ENCODE results near the gene GBA2. TPM values are rescaled to one million over a fixed set of nuclear protein-coding genes. Genes with fewer than 3 reads are reported as not detected.
A peak's percentile ranks its signal among the peaks of the same experiment; 100 is the strongest.

Gene GBA2
- total and polyA plus RNA-seq, 11 donors, result 52.1 to 96.2 (median 65.5) TPM

GRCh38 chr9:35716230-35716629 lies 32.8 kb downstream of the GBA2 start:
- TF ChIP-seq CTCF (IDR thresholded peaks at IDR 0.05), result no peak
- TF ChIP-seq POLR2A (IDR thresholded peaks at IDR 0.05), result no peak
- 87 to 92% (median 88%) methylated on average over 4 of the region's 4 CpGs for WGBS, 4 donors
- peak in 2 of 4 donors; percentile 3 to 10 for ATAC-seq
- no peak overlapping the region for H3K27ac ChIP-seq
- peaks cover 19 to 100% (median 100%) of the 10 kb centered on the region in 9 donors for H3K36me3 ChIP-seq
- no peaks in the 10 kb centered on the region for H3K9me3 ChIP-seq
- H3K27me3 ChIP-seq, result no peaks in the 10 kb centered on the region
- intact Hi-C loops (cut with DNase I), result loop anchor here in 1 of 10 donors (1.0 kb wide), 1 partner anchor 15 kb away; no protein-coding TSS in a partner anchor
- peaks cover 0 to 3% (median 0%) of the 10 kb centered on the region in 12 donors for H3K4me1 ChIP-seq
- no peak for DNase-seq
- no peak overlapping the region for H3K4me3 ChIP-seq

GRCh38 chr9:35714579-35715252 lies 34.3 kb downstream of the GBA2 start:
- DNase-seq (no peak), ATAC-seq (no peak)
- TF ChIP-seq POLR2A (IDR thresholded peaks at IDR 0.05) (no peak), CTCF (IDR thresholded peaks at IDR 0.05) (no peak)
- WGBS, 4 donors, result 93 to 95% (median 94%) methylated on average over 12 to 13 of the region's 13 CpGs
- peaks cover 19 to 100% (median 100%) of the 10 kb centered on the region in 9 donors for H3K36me3 ChIP-seq
- peak overlapping the region in 1 of 12 donors; percentile 24 for H3K27ac ChIP-seq
- no peak overlapping the region for H3K4me3 ChIP-seq
- H3K4me1 ChIP-seq, result peaks cover 0 to 11% (median 0%) of the 10 kb centered on the region in 12 donors
- H3K27me3 ChIP-seq, result no peaks in the 10 kb centered on the region
- no peaks in the 10 kb centered on the region for H3K9me3 ChIP-seq
- intact Hi-C loops (cut with DNase I), result loop anchor here in 1 of 10 donors (5.0 kb wide), 1 partner anchor 37 kb away; no protein-coding TSS in a partner anchor

GRCh38 chr9:35714123-35714522 lies 34.9 kb downstream of the GBA2 start:
- H3K9me3 ChIP-seq, result no peaks in the 10 kb centered on the region
- no peak overlapping the region for H3K4me3 ChIP-seq
- H3K36me3 ChIP-seq, result peaks cover 19 to 100% (median 98%) of the 10 kb centered on the region in 9 donors
- peaks cover 0 to 11% (median 0%) of the 10 kb centered on the region in 12 donors for H3K4me1 ChIP-seq
- WGBS, 4 donors, result 88 to 95% (median 90%) methylated on average over 6 of the region's 6 CpGs
- H3K27me3 ChIP-seq, result no peaks in the 10 kb centered on the region
- TF ChIP-seq CTCF (IDR thresholded peaks at IDR 0.05), result no peak
- TF ChIP-seq POLR2A (IDR thresholded peaks at IDR 0.05), result no peak
- intact Hi-C loops (cut with DNase I), result loop anchor here in 1 of 10 donors (5.0 kb wide), 1 partner anchor 37 kb away; no protein-coding TSS in a partner anchor
- peak overlapping the region in 1 of 12 donors; percentile 44 for H3K27ac ChIP-seq
- no peak for ATAC-seq
- no peak for DNase-seq

- 89 to 93% (median 91%) methylated on average over 3 of the region's 3 CpGs for WGBS, 4 donors
- DNase-seq (no peak), ATAC-seq (no peak)
- H3K4me1 ChIP-seq, result peaks cover 0 to 11% (median 0%) of the 10 kb centered on the region in 12 donors
- peaks cover 19 to 100% (median 98%) of the 10 kb centered on the region in 9 donors for H3K36me3 ChIP-seq
- peak overlapping the region in 1 of 12 donors; percentile 44 for H3K27ac ChIP-seq
- no peaks in the 10 kb centered on the region for H3K9me3 ChIP-seq
- H3K27me3 ChIP-seq, result no peaks in the 10 kb centered on the region
- no peak overlapping the region for H3K4me3 ChIP-seq
- no peak for TF ChIP-seq CTCF (IDR thresholded peaks at IDR 0.05)
- TF ChIP-seq POLR2A (IDR thresholded peaks at IDR 0.05), result no peak
- intact Hi-C loops (cut with DNase I), result loop anchor here in 1 of 10 donors (5.0 kb wide), 1 partner anchor 36 kb away; no protein-coding TSS in a partner anchor
Observed at GRCh38 chr9:35713578-35713977, 35.5 kb downstream of the GBA2 start.

Measured in heart left ventricle (tissue), 16 donors.